LNCAP (cell line): ENCODE results near the gene CCNG2.

Experiments used
- TF ChIP-seq, protein P1 (sequence below): fragments of 450-650 bp; IDR thresholded peaks from 2 replicates; pipeline ENCODE4 v1.5.1; 2017; ENCODE audit warnings: mild to moderate bottlenecking

CCNG2 gene

DNA sequence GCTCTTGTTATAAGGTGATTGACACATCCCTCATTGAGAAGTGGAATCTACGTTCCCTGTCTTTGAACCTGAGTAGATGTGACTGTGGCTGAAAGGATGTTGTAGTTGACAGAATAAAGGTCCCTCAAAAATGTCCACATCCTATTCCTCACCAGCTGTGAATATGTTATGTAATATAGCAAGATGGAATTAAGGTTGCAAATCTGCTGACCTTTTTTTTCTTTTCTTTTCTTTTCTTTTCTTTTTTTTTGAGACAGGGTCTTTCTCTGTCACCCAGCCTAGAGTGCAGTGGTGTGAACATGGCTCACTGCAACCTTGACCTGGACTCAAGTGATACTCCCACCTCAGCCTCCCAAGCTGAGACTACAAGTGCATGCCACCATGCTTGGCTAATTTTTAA lies 7.2 kb upstream of the CCNG2 start:
- TF ChIP-seq, protein P1, sequence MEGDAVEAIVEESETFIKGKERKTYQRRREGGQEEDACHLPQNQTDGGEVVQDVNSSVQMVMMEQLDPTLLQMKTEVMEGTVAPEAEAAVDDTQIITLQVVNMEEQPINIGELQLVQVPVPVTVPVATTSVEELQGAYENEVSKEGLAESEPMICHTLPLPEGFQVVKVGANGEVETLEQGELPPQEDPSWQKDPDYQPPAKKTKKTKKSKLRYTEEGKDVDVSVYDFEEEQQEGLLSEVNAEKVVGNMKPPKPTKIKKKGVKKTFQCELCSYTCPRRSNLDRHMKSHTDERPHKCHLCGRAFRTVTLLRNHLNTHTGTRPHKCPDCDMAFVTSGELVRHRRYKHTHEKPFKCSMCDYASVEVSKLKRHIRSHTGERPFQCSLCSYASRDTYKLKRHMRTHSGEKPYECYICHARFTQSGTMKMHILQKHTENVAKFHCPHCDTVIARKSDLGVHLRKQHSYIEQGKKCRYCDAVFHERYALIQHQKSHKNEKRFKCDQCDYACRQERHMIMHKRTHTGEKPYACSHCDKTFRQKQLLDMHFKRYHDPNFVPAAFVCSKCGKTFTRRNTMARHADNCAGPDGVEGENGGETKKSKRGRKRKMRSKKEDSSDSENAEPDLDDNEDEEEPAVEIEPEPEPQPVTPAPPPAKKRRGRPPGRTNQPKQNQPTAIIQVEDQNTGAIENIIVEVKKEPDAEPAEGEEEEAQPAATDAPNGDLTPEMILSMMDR: no peak

GRCh38 chr4:77151241-77151640 lies 5.8 kb upstream of the CCNG2 start:
- TF ChIP-seq, protein P1: no peak

GRCh38 chr4:77152421-77152820 lies 4.6 kb upstream of the CCNG2 start:
- TF ChIP-seq, protein P1: no peak

GRCh38 chr4:77153006-77153405 lies 4.0 kb upstream of the CCNG2 start:
- TF ChIP-seq, protein P1: no peak

GRCh38 chr4:77154065-77154464 lies 2.9 kb upstream of the CCNG2 start:
- TF ChIP-seq, protein P1: no peak

DNA sequence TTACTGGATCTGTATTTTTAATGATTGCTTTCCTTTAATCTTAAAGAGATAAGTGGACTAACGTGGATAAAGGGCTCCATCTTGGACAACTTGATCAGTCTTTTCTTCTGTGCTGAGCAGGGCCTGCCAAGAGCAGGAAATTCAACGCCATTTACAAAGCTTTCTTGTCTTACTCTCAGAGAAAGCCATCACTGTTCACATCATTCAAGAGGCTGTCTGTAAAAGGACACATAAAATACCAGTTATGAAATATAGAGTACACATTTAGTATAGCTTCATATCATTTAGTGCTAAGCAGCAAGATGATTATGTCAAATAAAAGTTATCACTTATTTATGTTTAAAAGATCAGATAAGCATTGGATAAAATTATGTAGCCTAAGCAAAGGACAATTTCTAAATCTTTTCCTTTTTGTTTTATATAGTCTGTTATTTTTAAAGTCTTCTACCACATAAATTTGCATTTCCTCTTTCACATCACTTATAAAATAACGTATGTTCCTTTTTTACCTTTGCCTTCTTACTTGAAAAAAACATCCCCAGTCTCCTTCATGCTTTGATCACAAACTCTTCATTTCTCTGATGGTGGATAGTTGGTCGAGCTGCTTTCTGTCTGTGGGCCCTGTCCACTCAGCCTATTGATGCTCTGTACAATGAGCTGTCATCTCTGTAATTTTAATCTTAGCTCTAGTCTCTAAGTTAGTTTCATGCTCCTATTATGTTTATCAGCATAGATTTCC lies 2.1 kb upstream of the CCNG2 start:
- TF ChIP-seq, protein P1: no peak

DNA sequence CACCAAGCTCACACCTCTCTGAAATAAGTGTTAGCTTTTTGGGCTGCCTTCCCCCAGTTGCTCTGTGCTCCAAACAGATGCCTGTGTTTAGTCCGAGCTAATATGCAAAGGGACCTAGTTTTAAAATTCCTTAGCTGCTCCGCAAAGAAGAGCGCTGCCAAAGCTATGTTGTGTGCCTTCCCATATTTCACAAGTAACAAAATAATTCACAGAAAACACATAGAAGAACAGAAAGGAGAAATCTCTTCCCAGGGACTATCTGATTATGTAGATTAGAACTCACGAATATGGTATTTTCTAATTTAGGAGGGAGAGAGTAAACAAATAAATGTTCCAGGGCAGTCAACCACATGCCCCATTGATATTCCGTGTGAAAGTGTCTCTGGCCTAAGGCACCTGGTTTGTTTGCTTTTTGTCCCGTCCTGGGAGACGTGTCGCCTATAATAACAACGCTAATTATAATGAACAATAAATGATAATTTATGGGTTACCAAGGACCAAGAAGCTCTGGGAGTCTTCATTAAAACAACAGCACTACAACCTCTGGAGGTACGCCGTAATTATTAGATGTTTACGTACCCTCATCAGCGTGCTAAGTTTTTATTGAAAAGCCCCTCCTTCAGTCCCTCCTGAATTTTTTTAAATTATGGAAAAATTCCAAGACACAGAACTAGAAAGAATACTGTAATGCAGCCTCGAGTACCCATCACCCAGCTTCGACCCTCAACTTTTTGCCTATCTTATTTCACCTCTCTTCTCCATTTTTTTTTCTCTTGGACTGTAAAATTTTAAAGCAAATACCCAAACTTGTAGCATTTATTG lies 1.2 kb upstream of the CCNG2 start:
- TF ChIP-seq, protein P1: no peak
